Ureter (tissue), 1 donor: ENCODE results near the gene SLC6A18. TPM values are rescaled to one million over a fixed set of nuclear protein-coding genes. Genes with fewer than 3 reads are reported as not detected.
"Not testable (repeated sequence)": the region's sequence is repeated elsewhere in the genome, so short reads cannot be mapped to it uniquely, and the experiment has no call there.

ENCODE experiments used
- DNase-seq: peaks from one replicate; pipeline ENCODE4 v3.0.0-alpha.2; 2020; ENCODE audit warnings: low spot score
- total RNA-seq: library from RNA; stranded (reverse); gene quantifications from one replicate; pipeline ENCODE4 v1.2.4, GENCODE V29; 2023
- donor health status: DM: yes; HTN: yes; CAD: no.

Gene SLC6A18
- total RNA-seq, 1 donor from 2014 or later, result not detected

GRCh38 chr5:1253456-1254105 is 28.4 kb downstream of the SLC6A18 start:
- DNase-seq, result no peak

DNA sequence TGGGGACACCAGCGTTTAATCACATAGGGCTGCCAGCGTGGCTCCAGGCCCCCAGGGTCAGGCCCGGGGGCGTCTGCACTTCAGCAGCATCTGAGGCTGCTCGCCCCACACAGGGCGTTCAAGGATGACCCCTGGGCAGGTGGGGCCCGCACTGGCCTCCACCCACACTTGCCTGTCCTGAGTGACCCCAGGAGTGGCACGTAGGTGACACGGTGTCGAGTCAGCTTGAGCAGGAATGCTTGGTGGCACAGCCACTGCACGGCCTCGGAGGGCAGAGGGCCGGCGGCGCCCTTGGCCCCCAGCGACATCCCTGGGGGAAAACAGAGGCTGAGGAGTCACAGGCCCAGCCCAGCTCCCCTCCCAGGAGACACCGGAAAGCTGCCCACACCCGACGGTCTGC is 29.0 kb downstream of the SLC6A18 start:
- DNase-seq, result no peak

DNA sequence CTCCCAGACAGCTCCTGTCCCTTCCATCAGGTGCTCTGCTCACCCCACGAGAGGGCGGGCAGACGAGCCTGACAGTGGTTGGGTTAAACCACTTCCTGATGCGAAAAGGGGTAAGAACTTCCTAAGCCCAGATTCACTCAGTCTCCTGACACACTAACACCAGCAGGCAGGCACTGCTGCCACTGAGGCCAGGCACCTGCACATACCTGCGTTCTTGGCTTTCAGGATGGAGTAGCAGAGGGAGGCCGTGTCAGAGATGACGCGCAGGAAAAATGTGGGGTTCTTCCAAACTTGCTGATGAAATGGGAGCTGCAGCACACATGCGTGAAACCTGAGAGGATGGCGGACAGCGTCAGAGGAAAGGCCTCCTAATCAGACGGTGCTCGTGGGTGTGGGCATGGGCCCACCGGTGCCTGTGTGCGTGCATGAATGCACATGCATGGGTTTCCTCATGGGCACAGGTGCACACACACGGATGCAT is 29.9 kb downstream of the SLC6A18 start:
- DNase-seq, result no peak

GRCh38 chr5:1256776-1257175 is 31.6 kb downstream of the SLC6A18 start:
- no peak for DNase-seq

DNA sequence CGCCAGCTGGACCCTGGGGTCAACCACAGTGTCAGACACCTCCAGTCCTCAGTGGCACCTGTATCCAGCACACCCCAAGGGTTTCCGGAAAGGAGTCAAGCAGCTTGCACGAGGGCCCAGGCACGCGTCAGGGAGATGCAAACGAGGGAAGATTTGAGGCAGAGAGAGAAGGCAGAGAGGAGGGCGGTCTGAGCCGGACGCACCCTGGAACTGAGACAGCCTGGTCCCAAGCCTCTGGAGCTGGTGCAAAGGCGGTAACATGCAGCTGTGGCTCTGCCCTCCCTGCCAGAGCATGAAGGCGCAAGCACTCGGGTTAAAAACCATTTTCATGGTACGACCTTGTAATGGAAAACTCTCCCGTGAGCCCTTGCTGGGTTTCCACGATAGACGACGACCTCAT is 32.2 kb downstream of the SLC6A18 start:
- DNase-seq, result no peak

GRCh38 chr5:1257841-1258240 is 32.7 kb downstream of the SLC6A18 start:
- DNase-seq, result no peak

DNA sequence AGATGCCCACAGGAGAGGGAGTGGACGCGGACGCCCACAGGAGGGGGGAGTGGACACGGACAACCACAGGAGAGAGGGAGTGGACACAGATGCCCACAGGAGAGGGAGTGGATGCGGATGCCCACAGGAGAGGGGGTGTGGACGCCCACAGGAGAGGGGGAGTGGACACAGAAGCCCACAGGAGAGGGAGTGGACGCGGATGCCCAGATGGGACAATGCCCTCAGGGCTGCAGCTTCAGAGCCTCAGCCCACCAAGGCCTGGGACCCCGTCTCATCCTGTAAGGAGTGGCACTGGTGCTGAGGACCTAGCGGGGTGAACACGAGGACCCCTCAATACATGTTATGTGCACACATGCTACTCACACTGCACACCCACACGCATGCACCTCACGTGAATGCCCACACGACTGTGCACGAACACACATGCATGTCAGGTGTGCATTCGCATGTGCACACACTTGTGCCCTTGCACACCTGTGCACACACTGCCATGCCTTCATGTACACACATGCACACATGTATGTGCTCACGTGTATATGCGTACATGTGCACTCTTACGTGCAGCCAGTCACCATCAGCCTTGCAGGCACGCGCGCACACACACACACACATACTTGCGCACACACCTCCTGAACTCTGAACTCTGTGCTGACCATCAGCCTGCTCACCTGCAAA is 34.8 kb downstream of the SLC6A18 start:
- no peak for DNase-seq

- no peak for DNase-seq
Observed at GRCh38 chr5:1261643-1262042, 36.5 kb downstream of the SLC6A18 start.

DNA sequence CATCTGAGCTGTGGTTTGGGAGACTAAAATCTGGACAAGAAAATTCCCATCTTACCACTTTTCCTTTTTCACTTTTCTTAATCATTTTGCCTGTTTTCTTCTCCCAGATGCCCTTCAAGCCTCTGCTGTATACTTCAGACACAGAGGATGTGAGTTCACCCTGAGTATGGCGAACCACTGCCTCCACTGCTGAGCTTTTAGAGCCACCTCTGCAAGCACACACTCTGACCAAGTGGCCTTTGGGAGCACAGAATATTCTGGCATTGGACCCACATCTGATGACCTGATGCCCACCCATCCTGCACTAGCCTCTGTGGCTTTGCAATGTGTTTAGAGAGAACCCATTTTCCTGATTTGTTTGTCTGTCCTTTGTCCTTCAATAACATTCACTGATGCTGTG is 37.2 kb downstream of the SLC6A18 start:
- DNase-seq, result no peak

- no peak for DNase-seq
Observed at GRCh38 chr5:1264211-1264610, 39.0 kb downstream of the SLC6A18 start.

DNA sequence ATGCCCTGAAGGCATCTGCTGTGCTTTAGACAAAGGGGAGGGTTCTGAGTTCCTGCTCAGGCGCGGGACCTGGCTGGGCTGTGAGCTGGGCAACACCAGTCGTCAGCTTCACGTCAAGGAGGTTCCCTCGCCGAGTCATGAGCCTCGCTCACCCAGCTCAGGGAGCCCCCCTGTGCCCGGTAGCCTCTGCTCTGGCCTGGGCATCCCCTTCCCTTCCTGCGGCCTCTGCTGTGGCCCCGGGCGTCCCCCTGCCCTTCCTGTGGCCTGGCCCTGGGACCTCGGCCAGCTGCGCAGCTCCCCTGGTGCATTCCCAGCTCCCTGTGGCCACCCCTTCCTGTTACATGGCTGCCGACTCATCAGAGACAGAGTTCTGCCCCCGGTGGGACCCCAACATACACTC is 39.8 kb downstream of the SLC6A18 start:
- DNase-seq, result no peak

DNA sequence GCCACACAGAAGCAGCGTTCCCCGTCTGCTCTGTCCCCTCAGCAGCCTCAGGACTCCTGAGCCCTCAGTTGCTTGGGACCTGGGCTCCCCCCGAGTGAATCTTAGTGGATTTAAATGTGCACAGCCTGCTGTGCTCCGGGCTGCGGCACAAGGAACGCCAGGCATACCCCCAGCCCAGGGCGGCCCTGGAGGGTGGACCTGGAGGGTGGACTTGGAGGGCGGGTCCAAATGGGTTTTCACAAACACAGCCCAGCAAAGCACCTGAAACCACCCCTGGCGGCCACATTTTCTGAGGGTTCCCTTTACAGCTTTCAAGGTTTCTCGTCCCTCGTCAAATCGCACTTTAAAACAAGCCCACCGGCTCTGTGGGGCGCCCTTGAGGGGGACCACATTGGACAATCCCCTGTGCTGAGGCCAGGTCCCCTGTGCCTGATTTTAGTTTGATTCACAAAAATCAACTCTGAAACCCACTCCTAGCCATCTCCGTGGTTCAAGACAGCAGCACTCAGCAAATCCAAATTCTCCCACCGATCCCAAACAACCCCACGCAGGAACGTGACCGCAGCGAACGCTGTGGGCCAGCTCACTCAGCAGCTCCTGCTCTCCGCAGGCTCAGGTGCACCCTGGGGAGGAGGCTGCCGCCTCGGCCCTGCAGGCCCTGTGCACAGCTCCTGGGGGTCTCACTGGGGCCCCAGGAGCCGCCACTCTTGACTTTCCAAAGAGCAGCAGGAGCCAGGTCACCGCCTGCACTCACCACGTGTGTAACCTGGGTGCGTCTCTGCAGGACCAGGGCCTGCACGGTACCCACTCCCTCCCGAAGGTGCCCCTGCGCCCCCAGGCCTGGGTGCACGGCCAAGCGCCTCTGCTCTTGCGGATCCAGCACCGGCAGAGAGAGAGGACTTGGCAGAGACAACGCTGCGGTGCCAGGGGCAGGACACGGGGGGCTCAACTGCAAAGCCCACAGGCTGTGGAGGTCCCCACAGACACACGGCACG is 40.6 kb downstream of the SLC6A18 start:
- no peak for DNase-seq

DNA sequence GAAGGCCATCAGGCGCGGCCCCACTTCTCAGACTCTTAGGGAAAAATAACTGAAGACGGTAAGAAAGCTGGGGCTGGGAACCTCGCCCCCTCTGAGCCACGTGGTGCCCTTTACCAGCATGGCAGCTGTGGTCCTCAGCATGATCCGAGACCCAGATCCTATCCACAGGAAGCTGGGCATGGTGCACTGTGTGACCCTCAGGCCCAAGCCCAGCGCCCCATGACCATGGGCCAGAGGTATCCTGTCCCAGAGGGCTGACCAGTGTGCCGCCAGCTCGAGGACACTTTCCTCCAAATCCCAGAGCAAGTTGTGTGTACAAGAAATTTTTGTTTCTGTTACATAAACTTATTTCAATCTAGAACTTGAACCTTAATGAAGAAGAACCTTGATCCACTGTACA is 41.6 kb downstream of the SLC6A18 start:
- DNase-seq, result no peak

- DNase-seq, result not testable (repeated sequence)
Observed at GRCh38 chr5:1267464-1267863, 42.3 kb downstream of the SLC6A18 start.

- DNase-seq, result no peak
Observed at GRCh38 chr5:1268056-1268455, 42.9 kb downstream of the SLC6A18 start.

GRCh38 chr5:1268666-1269065 is 43.5 kb downstream of the SLC6A18 start:
- no peak for DNase-seq

DNA sequence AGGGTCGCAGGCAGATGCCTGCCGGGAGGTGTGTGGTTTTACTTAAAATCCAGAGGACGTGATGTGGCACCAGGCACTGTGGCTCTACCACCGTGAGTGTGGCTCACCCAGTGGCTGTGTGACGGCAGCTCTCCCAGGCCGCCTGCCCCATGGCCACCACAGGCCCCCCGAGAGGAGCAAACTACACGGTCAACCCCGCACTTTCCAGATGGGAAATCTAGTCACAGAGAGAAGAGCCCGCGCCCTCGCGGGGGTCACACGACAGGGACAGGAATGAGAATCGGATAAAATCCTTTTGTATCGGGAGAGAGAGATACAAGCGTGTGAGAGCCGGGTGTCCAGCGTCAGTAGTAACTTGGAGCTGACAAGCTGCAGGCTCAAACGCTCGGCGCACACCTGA is 45.2 kb downstream of the SLC6A18 start:
- DNase-seq, result no peak

DNA sequence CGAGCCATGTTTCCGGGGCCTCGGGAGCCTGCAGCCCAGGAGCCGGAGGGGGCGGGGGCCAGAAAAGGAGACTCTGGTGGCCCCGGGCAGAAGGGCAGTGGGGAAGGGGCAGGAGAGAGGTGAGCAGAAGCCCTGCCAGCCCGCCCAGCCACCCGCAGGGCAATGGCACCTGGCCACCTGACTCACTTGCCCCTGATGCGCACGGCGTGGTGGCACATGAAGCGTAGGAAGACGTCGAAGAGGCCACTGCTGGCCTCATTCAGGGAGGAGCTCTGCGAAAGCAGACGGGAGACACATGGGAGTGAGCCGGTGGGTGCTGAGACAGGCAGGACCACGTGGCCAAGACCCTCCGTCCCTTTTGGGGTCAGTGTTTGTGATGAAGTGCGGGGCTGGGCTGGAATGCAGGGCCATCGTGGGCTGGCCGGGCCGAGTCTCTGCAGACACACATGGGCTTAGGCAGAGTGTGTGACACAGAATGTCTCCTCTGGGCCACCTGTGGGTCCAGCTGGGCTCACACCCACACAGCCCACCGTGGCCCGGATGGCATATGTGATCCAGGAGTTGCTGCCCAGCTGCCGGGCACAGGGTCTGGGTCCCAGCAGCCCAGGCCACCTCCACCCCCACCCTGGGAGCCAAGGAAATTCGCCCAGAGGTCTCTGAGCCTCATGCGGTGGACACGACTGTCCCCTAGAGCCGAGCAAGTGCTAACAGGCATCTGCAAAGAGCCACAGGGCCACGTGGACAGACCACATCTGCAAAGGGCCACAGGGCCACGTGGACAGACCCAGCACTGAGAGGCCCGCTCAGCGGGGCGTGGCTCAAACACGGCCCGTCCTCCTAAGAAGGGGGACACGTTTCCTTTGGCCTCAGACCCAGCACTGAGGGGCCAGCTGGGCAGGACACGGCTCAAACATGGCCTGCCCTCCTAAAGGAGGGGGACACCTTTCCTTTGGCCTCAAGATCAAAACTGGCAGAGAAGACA is 46.0 kb downstream of the SLC6A18 start:
- no peak for DNase-seq

DNA sequence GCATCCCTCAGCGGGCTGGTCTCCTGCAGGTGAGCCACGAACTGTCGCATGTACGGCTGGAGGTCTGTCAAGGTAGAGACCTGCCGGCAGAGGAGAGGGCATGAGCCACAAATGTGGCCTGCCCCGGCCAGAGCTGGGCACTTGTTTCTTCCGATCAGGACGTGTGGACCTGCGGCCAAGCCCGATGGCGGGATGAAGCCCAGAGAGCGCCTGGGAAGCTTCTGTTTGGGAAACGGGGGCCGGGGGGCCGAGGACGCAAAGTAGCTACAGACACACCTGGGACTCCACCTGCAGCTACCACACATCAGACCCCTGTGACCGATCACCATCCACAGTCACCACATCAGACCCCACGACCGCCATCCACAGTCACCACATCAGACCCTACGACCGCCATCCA is 47.0 kb downstream of the SLC6A18 start:
- DNase-seq, result no peak

DNA sequence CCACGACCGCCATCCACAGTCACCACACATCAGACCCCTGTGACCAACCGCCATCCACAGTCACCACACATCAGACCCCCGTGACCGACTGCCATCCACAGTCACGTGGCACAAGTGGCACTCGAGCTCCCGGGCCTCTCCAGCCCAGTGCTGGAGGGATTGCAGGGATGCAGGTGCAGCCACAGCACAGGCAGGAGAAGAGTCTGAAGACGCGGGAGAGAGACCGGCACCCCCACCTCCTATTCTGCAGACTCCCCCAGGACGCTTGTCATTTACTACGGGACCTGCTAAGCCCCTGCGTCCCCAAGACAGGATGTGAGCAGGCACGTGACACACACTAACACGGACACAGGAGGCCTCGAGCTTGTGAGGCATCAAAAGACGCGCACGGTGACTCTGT is 48.6 kb downstream of the SLC6A18 start:
- no peak for DNase-seq

GRCh38 chr5:1274471-1274870 is 49.3 kb downstream of the SLC6A18 start:
- DNase-seq, result no peak
